DOHH2 (cell line): ENCODE data around the gene CYP2A7.

Experiments used
- EZH2phosphoT487 ChIP-seq: fragments of 200-600 bp; sonication (generic); IDR thresholded peaks from 2 replicates; pipeline ENCODE4 v1.6.1; 2017; ENCODE audit warnings: borderline replicate concordance, mild to moderate bottlenecking, antibody characterized with exemption, low read length, moderate library complexity, mixed read lengths
- TF ChIP-seq, protein P1 (sequence below): fragments of 200-600 bp; sonication (generic); IDR thresholded peaks from one replicate; pipeline ENCODE4 v1.5.1; 2014; ENCODE audit warnings: antibody characterized with exemption, mild to moderate bottlenecking, low read depth, low read length; ENCODE audit not compliant: poor library complexity, severe bottlenecking

GRCh38 chr19:40831502-40832430, 50.3 kb downstream of the CYP2A7 start:
- TF ChIP-seq, protein P1, sequence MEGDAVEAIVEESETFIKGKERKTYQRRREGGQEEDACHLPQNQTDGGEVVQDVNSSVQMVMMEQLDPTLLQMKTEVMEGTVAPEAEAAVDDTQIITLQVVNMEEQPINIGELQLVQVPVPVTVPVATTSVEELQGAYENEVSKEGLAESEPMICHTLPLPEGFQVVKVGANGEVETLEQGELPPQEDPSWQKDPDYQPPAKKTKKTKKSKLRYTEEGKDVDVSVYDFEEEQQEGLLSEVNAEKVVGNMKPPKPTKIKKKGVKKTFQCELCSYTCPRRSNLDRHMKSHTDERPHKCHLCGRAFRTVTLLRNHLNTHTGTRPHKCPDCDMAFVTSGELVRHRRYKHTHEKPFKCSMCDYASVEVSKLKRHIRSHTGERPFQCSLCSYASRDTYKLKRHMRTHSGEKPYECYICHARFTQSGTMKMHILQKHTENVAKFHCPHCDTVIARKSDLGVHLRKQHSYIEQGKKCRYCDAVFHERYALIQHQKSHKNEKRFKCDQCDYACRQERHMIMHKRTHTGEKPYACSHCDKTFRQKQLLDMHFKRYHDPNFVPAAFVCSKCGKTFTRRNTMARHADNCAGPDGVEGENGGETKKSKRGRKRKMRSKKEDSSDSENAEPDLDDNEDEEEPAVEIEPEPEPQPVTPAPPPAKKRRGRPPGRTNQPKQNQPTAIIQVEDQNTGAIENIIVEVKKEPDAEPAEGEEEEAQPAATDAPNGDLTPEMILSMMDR, result no peak
- TF ChIP-seq EZH2phosphoT487, result no peak
